Erythroblast (primary cell): ENCODE data around the gene PURB.

ENCODE experiments used
- GATA1 ChIP-seq: IDR thresholded peaks from 2 replicates; pipeline ENCODE4 v1.6.1; 2011; ENCODE audit warnings: low read depth, mild to moderate bottlenecking, control low read depth, low read length, moderate library complexity
- POLR2A ChIP-seq: IDR thresholded peaks from 2 replicates; pipeline ENCODE4 v1.6.1; 2011; ENCODE audit warnings: mild to moderate bottlenecking, low read length

- TF ChIP-seq POLR2A (peak; percentile 24), GATA1 (no peak)
These were observed 36.4 kb upstream of the PURB start for GRCh38 chr7:44921607-44922350.
